ENCODE measurements around the gene AFF3. TPM values are rescaled to one million over a fixed set of nuclear protein-coding genes. Genes with fewer than 3 reads are reported as not detected.

The AFF3 gene
- total RNA-seq, 1 experiment from 2014 or later = not detected

- intact Hi-C loops (cut with micrococcal nuclease; ENCODE audit: unreplicated experiment) = no loop called here
- Mint-ChIP-seq H3K9me3 (ENCODE audit: low read depth, unreplicated experiment) (peaks cover 4% of the 10 kb centered on the region), H3K27ac (ENCODE audit: unreplicated experiment) (no peak overlapping the region), H3K27me3 (ENCODE audit: unreplicated experiment) (peaks cover 64% of the 10 kb centered on the region), H3K4me1 (ENCODE audit: low read depth, unreplicated experiment) (no peaks in the 10 kb centered on the region), H3K4me3 (ENCODE audit: low read depth, unreplicated experiment) (no peak overlapping the region), H3K36me3 (ENCODE audit: insufficient read depth, unreplicated experiment) (no peaks in the 10 kb centered on the region)
- no peak for TF ChIP-seq CTCF (IDR thresholded peaks at IDR 0.05; ENCODE audit: unreplicated experiment)
- CTCF ChIA-PET = no interaction called here
- BruUV-seq (replicated peaks) = no TSS peak
- no peak for DNase-seq
Measured at GRCh38 chr2:99772591-99773331, 369.6 kb downstream of the AFF3 start.

GRCh38 chr2:99771681-99772333 is 370.6 kb downstream of the AFF3 start:
- CTCF ChIA-PET = no interaction called here
- Mint-ChIP-seq H3K4me3 (ENCODE audit: low read depth, unreplicated experiment) (no peak overlapping the region), H3K27ac (ENCODE audit: unreplicated experiment) (no peak overlapping the region), H3K4me1 (ENCODE audit: low read depth, unreplicated experiment) (no peaks in the 10 kb centered on the region), H3K36me3 (ENCODE audit: insufficient read depth, unreplicated experiment) (no peaks in the 10 kb centered on the region), H3K27me3 (ENCODE audit: unreplicated experiment) (peaks cover 62% of the 10 kb centered on the region), H3K9me3 (ENCODE audit: low read depth, unreplicated experiment) (peaks cover 4% of the 10 kb centered on the region)
- intact Hi-C loops (cut with micrococcal nuclease; ENCODE audit: unreplicated experiment) = no loop called here
- no peak for TF ChIP-seq CTCF (IDR thresholded peaks at IDR 0.05; ENCODE audit: unreplicated experiment)
- no peak for DNase-seq
- no TSS peak for BruUV-seq (replicated peaks)

GRCh38 chr2:99770876-99771275 is 371.5 kb downstream of the AFF3 start:
- BruUV-seq (replicated peaks) = no TSS peak
- no peaks in the 10 kb centered on the region for H3K36me3 Mint-ChIP-seq (ENCODE audit: insufficient read depth, unreplicated experiment)
- TF ChIP-seq CTCF (IDR thresholded peaks at IDR 0.05; ENCODE audit: unreplicated experiment) = no peak
- CTCF ChIA-PET = no interaction called here
- no peak for DNase-seq
- H3K4me1 Mint-ChIP-seq (ENCODE audit: low read depth, unreplicated experiment) = no peaks in the 10 kb centered on the region
- peaks cover 4% of the 10 kb centered on the region for H3K9me3 Mint-ChIP-seq (ENCODE audit: low read depth, unreplicated experiment)
- no peak overlapping the region for H3K27ac Mint-ChIP-seq (ENCODE audit: unreplicated experiment)
- intact Hi-C loops (cut with micrococcal nuclease; ENCODE audit: unreplicated experiment) = no loop called here
- peaks cover 62% of the 10 kb centered on the region for H3K27me3 Mint-ChIP-seq (ENCODE audit: unreplicated experiment)
- no peak overlapping the region for H3K4me3 Mint-ChIP-seq (ENCODE audit: low read depth, unreplicated experiment)

- no peaks in the 10 kb centered on the region for H3K4me1 Mint-ChIP-seq (ENCODE audit: low read depth, unreplicated experiment)
- H3K36me3 Mint-ChIP-seq (ENCODE audit: insufficient read depth, unreplicated experiment) = no peaks in the 10 kb centered on the region
- intact Hi-C loops (cut with micrococcal nuclease; ENCODE audit: unreplicated experiment) = no loop called here
- BruUV-seq (replicated peaks) = no TSS peak
- CTCF ChIA-PET = no interaction called here
- H3K27me3 Mint-ChIP-seq (ENCODE audit: unreplicated experiment) = peaks cover 48% of the 10 kb centered on the region
- H3K27ac Mint-ChIP-seq (ENCODE audit: unreplicated experiment) = no peak overlapping the region
- no peak overlapping the region for H3K4me3 Mint-ChIP-seq (ENCODE audit: low read depth, unreplicated experiment)
- H3K9me3 Mint-ChIP-seq (ENCODE audit: low read depth, unreplicated experiment) = no peaks in the 10 kb centered on the region
- no peak for TF ChIP-seq CTCF (IDR thresholded peaks at IDR 0.05; ENCODE audit: unreplicated experiment)
- DNase-seq = no peak
Measured at GRCh38 chr2:99765731-99766318, 376.6 kb downstream of the AFF3 start.

All from Calu3 (cell line).